B cell (primary cell): ENCODE data around the gene FAM170B. TPM values are rescaled to one million over a fixed set of nuclear protein-coding genes. Genes with fewer than 3 reads are reported as not detected.

Experiments used
- ATAC-seq: fragments of 200-7000 bp; cut with Tn5 transposase; one replicate; pipeline ENCODE4 v1.10.0; 2021; ENCODE audit warnings: low read depth, mild to moderate bottlenecking, moderate number of reproducible peaks, moderate library complexity
- CTCF ChIA-PET: fragments of 350-600 bp; sonication (Branson Sonifier 250); formaldehyde crosslinking; loops from one replicate; lab custom pipeline; 2021; ENCODE audit warnings: antibody characterized with exemption, inconsistent platforms; lab: Charles Lee
- POLR2A ChIA-PET: fragments of 350-600 bp; sonication (Branson Sonifier 250); formaldehyde crosslinking; loops from one replicate; lab custom pipeline; 2021; ENCODE audit warnings: antibody characterized with exemption; lab: Charles Lee
- DNase-seq: peaks from one replicate; pipeline ENCODE4 v3.0.0; 2013
- H2AFZ ChIP-seq: 2 replicates; pipeline ENCODE4 v1.6.1; 2012; ENCODE audit warnings: mild to moderate bottlenecking, low read depth, low read length; ENCODE audit not compliant: insufficient read depth, poor library complexity, severe bottlenecking
- H3K27ac ChIP-seq, 2 donors: 1 replicate in 1 of 2; 2 replicates in 1 of 2; pipeline ENCODE4 v1.5.1; 2012 to 2013; ENCODE audit warnings: low read length in 2 of 2, mild to moderate bottlenecking in 2 of 2, moderate library complexity in 1 of 2
- H3K27me3 ChIP-seq, 4 experiments: fragments of 200-600 bp in 1 of 4; sonication (generic) in 1 of 4; replicated peaks in 1 of 4; 1 replicate in 2 of 4; 2 replicates in 2 of 4; pipeline versions ENCODE4 v1.6.1 to v1.7.0; 2013 to 2016; ENCODE audit warnings: low read length in 3 of 4, mild to moderate bottlenecking in 2 of 4, mixed read lengths in 1 of 4, moderate library complexity in 1 of 4; ENCODE audit not compliant: insufficient read depth in 4 of 4, control insufficient read depth in 3 of 4; ENCODE audit errors: control extremely low read depth in 1 of 4
- H3K36me3 ChIP-seq, 2 experiments: replicated peaks in 1 of 2; 1 replicate in 1 of 2; 2 replicates in 1 of 2; pipeline versions ENCODE4 v1.6.1 to v1.7.1; 2013; ENCODE audit warnings: low read length in 1 of 2; ENCODE audit not compliant: insufficient read depth in 2 of 2, control insufficient read depth in 1 of 2; ENCODE audit errors: control extremely low read depth in 1 of 2, extremely low read depth in 1 of 2
- H3K4me1 ChIP-seq, 2 donors: fragments of 200-600 bp in 1 of 2; sonication (generic) in 1 of 2; 1 replicate in 1 of 2; 2 replicates in 1 of 2; pipeline versions ENCODE4 v1.5.1 to v1.6.1; 2013 to 2017; ENCODE audit warnings: low read length in 2 of 2; ENCODE audit not compliant: control insufficient read depth in 2 of 2, insufficient read depth in 2 of 2
- H3K4me2 ChIP-seq: replicated peaks from 2 replicates; pipeline ENCODE3; 2012; ENCODE audit warnings: mild to moderate bottlenecking, low read depth, low read length; ENCODE audit not compliant: poor library complexity, severe bottlenecking
- H3K4me3 ChIP-seq, 5 experiments: fragments of 200-600 bp in 1 of 5; sonication (generic) in 1 of 5; 1 replicate in 3 of 5; 2 replicates in 2 of 5; pipeline versions ENCODE4 v1.5.1 to v1.7.0; 2011 to 2016; ENCODE audit warnings: low read length in 4 of 5, mild to moderate bottlenecking in 4 of 5, low read depth in 2 of 5, control low read depth in 1 of 5, moderate library complexity in 1 of 5; ENCODE audit not compliant: insufficient read depth in 1 of 5; ENCODE audit errors: control extremely low read depth in 1 of 5, extremely low read depth in 1 of 5
- H3K79me2 ChIP-seq: fragments of 200-600 bp; sonication (generic); one replicate; pipeline ENCODE4 v1.6.0; 2016; ENCODE audit warnings: low read length; ENCODE audit not compliant: control insufficient read depth, insufficient read depth
- H3K9ac ChIP-seq: fragments of 200-600 bp; sonication (generic); 2 replicates; pipeline ENCODE4 v1.6.1; 2017; ENCODE audit warnings: mild to moderate bottlenecking, low read length, moderate library complexity
- H3K9me3 ChIP-seq, 3 donors: one replicate each; pipeline versions ENCODE4 v1.6.1 to v1.7.1; 2013; ENCODE audit warnings: low read length in 2 of 3; ENCODE audit not compliant: control insufficient read depth in 2 of 3, insufficient read depth in 1 of 3; ENCODE audit errors: control extremely low read depth in 1 of 3
- H4K20me1 ChIP-seq: 2 replicates; pipeline ENCODE4 v1.6.0; 2012; ENCODE audit warnings: mild to moderate bottlenecking, low read length; ENCODE audit not compliant: insufficient read depth, control insufficient read depth, poor library complexity, severe bottlenecking
- H3K27ac Mint-ChIP-seq: one replicate; pipeline ENCODE4 v1.8.0; 2021; ENCODE audit warnings: mixed read lengths
- H3K27me3 Mint-ChIP-seq: one replicate; pipeline ENCODE4 v1.8.0; 2021; ENCODE audit warnings: mixed read lengths
- H3K4me1 Mint-ChIP-seq: one replicate; pipeline ENCODE4 v1.8.0; 2021; ENCODE audit warnings: mixed read lengths
- H3K4me3 Mint-ChIP-seq: one replicate; pipeline ENCODE4 v1.8.0; 2021; ENCODE audit warnings: mixed read lengths
- H3K9me3 Mint-ChIP-seq: one replicate; pipeline ENCODE4 v1.8.0; 2022; ENCODE audit warnings: mixed read lengths; ENCODE audit not compliant: insufficient read depth
- EZH2 ChIP-seq: IDR thresholded peaks from 2 replicates; pipeline ENCODE4 v1.6.1; 2012; ENCODE audit warnings: borderline replicate concordance, low read depth, mild to moderate bottlenecking, moderate library complexity, low read length; ENCODE audit not compliant: insufficient read depth, poor library complexity, severe bottlenecking
- WGBS: methylation state at CpG from one replicate; pipeline ENCODE4 v1.1.5; 2013; ENCODE audit warnings: missing lambda C conversion rate; ENCODE audit not compliant: insufficient coverage; 5-methylcytosine and 5-hydroxymethylcytosine counted together
- intact Hi-C: fragments of 100-400 bp; cut with micrococcal nuclease; formaldehyde crosslinking; loops from one replicate; pipeline ENCODE4 v1.10.0; 2022
- polyA plus RNA-seq: library from polyadenylated mRNA; depleted of rRNA; stranded (reverse); fragments of >200 nt; gene quantifications from 2 replicates; pipeline ENCODE4 v1.2.3, GENCODE V29; 2012
- total RNA-seq, 2 donors: library from RNA; stranded (reverse); fragments of 120-200 nt in 1 of 2; gene quantifications; 1 replicate in 1 of 2; 2 replicates in 1 of 2; pipeline versions ENCODE4 v1.2.3 to v1.2.4, GENCODE V29; 2013 to 2022
- TF ChIP-seq, protein P1 (sequence below): fragments of 200-600 bp; IDR thresholded peaks from one replicate; pipeline ENCODE4 v1.8.0; 2022; ENCODE audit warnings: antibody characterized with exemption, mild to moderate bottlenecking

Gene FAM170B
- total and polyA plus RNA-seq, 2 donors (not counting 1 experiment from before 2014, with no cell fraction given) = not detected

DNA sequence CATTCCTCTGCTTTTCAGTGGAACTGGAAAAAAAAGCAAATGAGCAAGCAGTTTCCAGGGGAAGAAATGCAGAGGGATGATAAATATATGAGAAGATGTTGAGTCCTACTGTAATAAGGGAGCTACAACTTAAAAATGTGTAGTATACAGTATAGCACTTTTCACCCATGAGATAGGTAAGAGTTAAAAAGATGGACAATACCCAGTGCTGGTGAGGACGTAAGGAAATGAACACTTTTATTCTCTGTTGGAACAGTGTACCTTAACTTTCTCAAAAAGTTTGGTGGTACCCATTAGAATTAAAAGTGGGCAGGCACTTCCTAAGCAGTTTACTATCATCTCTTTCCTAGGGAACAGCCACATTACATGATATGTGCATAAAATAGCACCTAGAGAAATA, 2.7 kb upstream of the FAM170B start:
- H3K27me3 ChIP-seq = no peaks in the 10 kb centered on the region
- no peaks in the 10 kb centered on the region for H3K27me3 Mint-ChIP-seq

DNA sequence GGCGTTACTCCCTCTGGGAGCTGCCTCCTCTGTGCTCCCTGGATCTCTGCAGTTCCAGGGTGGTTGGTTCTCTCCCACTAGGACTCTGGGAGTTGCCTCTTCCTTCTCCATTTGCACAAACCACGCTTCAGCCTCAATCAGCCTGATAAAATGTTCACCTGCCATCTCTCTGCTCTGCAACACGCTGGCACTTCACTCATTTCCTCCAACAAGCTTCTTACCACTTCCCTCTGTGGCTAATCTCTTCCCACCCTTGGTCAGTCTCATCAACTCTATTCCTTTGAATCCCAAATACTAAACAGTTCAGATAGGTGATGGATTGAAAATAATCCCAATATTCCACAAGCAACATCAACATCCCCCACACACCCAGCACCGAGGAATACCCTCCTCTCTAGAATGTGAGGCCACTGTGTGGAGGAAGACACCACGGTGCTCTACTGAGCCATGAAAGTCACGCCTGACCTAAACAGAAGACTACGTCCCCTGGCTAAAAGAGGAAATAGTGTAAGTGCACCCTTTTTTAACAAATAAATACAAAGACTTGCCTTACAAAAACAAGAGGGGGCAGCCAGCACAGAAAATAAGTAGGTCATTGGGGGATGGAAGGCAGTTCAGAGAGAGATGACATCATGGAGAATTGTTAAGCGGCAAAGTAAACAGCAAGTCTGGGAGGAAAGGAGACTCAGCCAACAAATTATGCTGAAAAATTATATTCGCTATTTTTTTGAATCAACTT, 1.9 kb upstream of the FAM170B start:
- no peak overlapping the region for H2AFZ ChIP-seq
- H3K79me2 ChIP-seq = no peaks in the 10 kb centered on the region
- no peak for TF ChIP-seq EZH2
- TF ChIP-seq, protein P1, sequence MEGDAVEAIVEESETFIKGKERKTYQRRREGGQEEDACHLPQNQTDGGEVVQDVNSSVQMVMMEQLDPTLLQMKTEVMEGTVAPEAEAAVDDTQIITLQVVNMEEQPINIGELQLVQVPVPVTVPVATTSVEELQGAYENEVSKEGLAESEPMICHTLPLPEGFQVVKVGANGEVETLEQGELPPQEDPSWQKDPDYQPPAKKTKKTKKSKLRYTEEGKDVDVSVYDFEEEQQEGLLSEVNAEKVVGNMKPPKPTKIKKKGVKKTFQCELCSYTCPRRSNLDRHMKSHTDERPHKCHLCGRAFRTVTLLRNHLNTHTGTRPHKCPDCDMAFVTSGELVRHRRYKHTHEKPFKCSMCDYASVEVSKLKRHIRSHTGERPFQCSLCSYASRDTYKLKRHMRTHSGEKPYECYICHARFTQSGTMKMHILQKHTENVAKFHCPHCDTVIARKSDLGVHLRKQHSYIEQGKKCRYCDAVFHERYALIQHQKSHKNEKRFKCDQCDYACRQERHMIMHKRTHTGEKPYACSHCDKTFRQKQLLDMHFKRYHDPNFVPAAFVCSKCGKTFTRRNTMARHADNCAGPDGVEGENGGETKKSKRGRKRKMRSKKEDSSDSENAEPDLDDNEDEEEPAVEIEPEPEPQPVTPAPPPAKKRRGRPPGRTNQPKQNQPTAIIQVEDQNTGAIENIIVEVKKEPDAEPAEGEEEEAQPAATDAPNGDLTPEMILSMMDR = no peak
- POLR2A ChIA-PET = no interaction called here
- ATAC-seq = peak; percentile 84
- CTCF ChIA-PET = no interaction called here
- Mint-ChIP-seq H3K9me3 (peaks cover 2% of the 10 kb centered on the region), H3K4me1 (peaks cover 24% of the 10 kb centered on the region), H3K27me3 (no peaks in the 10 kb centered on the region), H3K27ac (peak overlapping the region; percentile 85), H3K4me3 (peak overlapping the region; percentile 69)
- peak overlapping the region; percentile 59 for H3K4me2 ChIP-seq
- peak overlapping the region in 2 of 5 experiments; percentile 2 to 14 for H3K4me3 ChIP-seq
- H3K9me3 ChIP-seq = peaks cover 0 to 11% (median 11%) of the 10 kb centered on the region in 3 donors
- H3K4me1 ChIP-seq = peaks cover 28 to 29% of the 10 kb centered on the region in 2 donors
- H3K9ac ChIP-seq = peak overlapping the region; percentile 21
- H3K36me3 ChIP-seq = no peaks in the 10 kb centered on the region
- no peaks in the 10 kb centered on the region for H3K27me3 ChIP-seq
- H3K27ac ChIP-seq = peak overlapping the region in 1 of 2 donors; percentile 25
- H4K20me1 ChIP-seq = no peaks in the 10 kb centered on the region
- intact Hi-C loops = no loop called here
- WGBS = 29% methylated on average over 2 of the region's 9 CpGs
- peak; percentile 68 for DNase-seq

More for the DNA sequence above, 2.7 kb upstream of the FAM170B start:
- Mint-ChIP-seq H3K9me3 (peaks cover 2% of the 10 kb centered on the region), H3K4me3 (no peak overlapping the region), H3K27ac (no peak overlapping the region), H3K4me1 (peaks cover 24% of the 10 kb centered on the region)
- no peak for DNase-seq
- Histone ChIP-seq H3K4me1 (peaks cover 28 to 29% of the 10 kb centered on the region in 2 donors), H4K20me1 (no peaks in the 10 kb centered on the region), H3K9ac (no peak overlapping the region), H3K79me2 (no peaks in the 10 kb centered on the region), H3K36me3 (no peaks in the 10 kb centered on the region), H3K4me2 (no peak overlapping the region), H3K4me3 (no peak overlapping the region), H3K9me3 (peaks cover 0 to 11% (median 11%) of the 10 kb centered on the region in 3 donors), H2AFZ (no peak overlapping the region), H3K27ac (no peak overlapping the region)
- ChIA-PET CTCF (no interaction called here), POLR2A (no interaction called here)
- intact Hi-C loops = no loop called here
- no peak for ATAC-seq
- WGBS = no CpG with 5 or more reads among the region's 1 CpG
- TF ChIP-seq, protein P1 = no peak
- no peak for TF ChIP-seq EZH2
